CD14-positive monocyte (primary cell): ENCODE data around the gene PCGF3. TPM values are rescaled to one million over a fixed set of nuclear protein-coding genes. Genes with fewer than 3 reads are reported as not detected.

Experiments used
- DNase-seq, 3 donors: peaks; one replicate each; pipeline ENCODE4 v3.0.0-alpha.2; 2011 to 2022
- H2AFZ ChIP-seq: 2 replicates; pipeline ENCODE4 v1.6.0; 2012; ENCODE audit warnings: mild to moderate bottlenecking, low read depth, low read length, inconsistent platforms; ENCODE audit not compliant: insufficient read depth, poor library complexity, severe bottlenecking
- H3K27ac ChIP-seq, 2 donors: 1 replicate in 1 of 2; 2 replicates in 1 of 2; pipeline ENCODE4 v1.5.1; 2012 to 2013; ENCODE audit warnings: low read length in 2 of 2, control low read depth in 1 of 2, inconsistent platforms in 1 of 2, low read depth in 1 of 2, mild to moderate bottlenecking in 1 of 2
- H3K27me3 ChIP-seq, 2 donors: one replicate each; pipeline versions ENCODE4 v1.6.0 to v1.6.1; 2011 to 2013; ENCODE audit warnings: low read length in 2 of 2; ENCODE audit not compliant: control insufficient read depth in 2 of 2, insufficient read depth in 2 of 2
- H3K36me3 ChIP-seq, 2 donors: replicated peaks in 1 of 2; 1 replicate in 1 of 2; 2 replicates in 1 of 2; pipeline versions ENCODE4 v1.5.1 to v1.6.1; 2012 to 2013; ENCODE audit warnings: low read length in 2 of 2, control low read depth in 1 of 2, inconsistent platforms in 1 of 2, mild to moderate bottlenecking in 1 of 2; ENCODE audit not compliant: insufficient read depth in 2 of 2, control insufficient read depth in 1 of 2
- H3K4me1 ChIP-seq, 2 donors: 1 replicate in 1 of 2; 2 replicates in 1 of 2; pipeline versions ENCODE4 v1.5.1 to v1.6.1; 2012 to 2013; ENCODE audit warnings: low read length in 2 of 2, control low read depth in 1 of 2, inconsistent platforms in 1 of 2, mild to moderate bottlenecking in 1 of 2, moderate library complexity in 1 of 2; ENCODE audit not compliant: insufficient read depth in 2 of 2, control insufficient read depth in 1 of 2
- H3K4me2 ChIP-seq: replicated peaks from 2 replicates; pipeline ENCODE3; 2012; ENCODE audit warnings: low read length, moderate library complexity, mild to moderate bottlenecking; ENCODE audit not compliant: poor library complexity, severe bottlenecking; ENCODE audit errors: extremely low read depth
- H3K4me3 ChIP-seq, 3 experiments: fragments of 200-600 bp in 1 of 3; sonication (generic) in 1 of 3; replicated peaks in 1 of 3; 1 replicate in 2 of 3; 2 replicates in 1 of 3; pipeline ENCODE4 v1.5.1; 2011 to 2013; ENCODE audit warnings: low read length in 3 of 3, mild to moderate bottlenecking in 3 of 3, control low read depth in 2 of 3, low read depth in 2 of 3, inconsistent platforms in 1 of 3, moderate library complexity in 1 of 3
- H3K79me2 ChIP-seq: 2 replicates; pipeline ENCODE4 v1.6.0; 2012; ENCODE audit warnings: mild to moderate bottlenecking, control low read depth, inconsistent platforms, low read length, moderate library complexity; ENCODE audit not compliant: insufficient read depth
- H3K9ac ChIP-seq: 2 replicates; pipeline ENCODE4 v1.6.0; 2017; ENCODE audit warnings: low read length, mild to moderate bottlenecking; ENCODE audit not compliant: insufficient read depth, poor library complexity, severe bottlenecking
- H3K9me3 ChIP-seq, 2 donors: replicated peaks in 1 of 2; 1 replicate in 1 of 2; 2 replicates in 1 of 2; pipeline versions ENCODE4 v1.5.1 to v1.6.1; 2012 to 2013; ENCODE audit warnings: low read length in 2 of 2, control low read depth in 1 of 2; ENCODE audit not compliant: control insufficient read depth in 1 of 2, insufficient read depth in 1 of 2
- H4K20me1 ChIP-seq: 2 replicates; pipeline ENCODE4 v1.6.0; 2012; ENCODE audit warnings: mild to moderate bottlenecking, low read length, control low read depth, moderate library complexity; ENCODE audit not compliant: insufficient read depth
- H3K27ac Mint-ChIP-seq, 7 donors: one replicate each; pipeline ENCODE4 v1.8.0; 2020; ENCODE audit warnings: mild to moderate bottlenecking in 7 of 7, mixed read lengths in 7 of 7, moderate library complexity in 6 of 7, inconsistent platforms in 2 of 7
- H3K27me3 Mint-ChIP-seq, 3 donors: one replicate each; pipeline ENCODE4 v1.8.0; 2021 to 2022; ENCODE audit warnings: low read depth in 3 of 3, mild to moderate bottlenecking in 3 of 3, mixed read lengths in 3 of 3, moderate library complexity in 3 of 3, inconsistent platforms in 1 of 3
- H3K36me3 Mint-ChIP-seq, 2 donors: one replicate each; pipeline ENCODE4 v1.8.0; 2020; ENCODE audit warnings: mixed read lengths in 2 of 2, inconsistent platforms in 1 of 2, mild to moderate bottlenecking in 1 of 2
- H3K4me1 Mint-ChIP-seq: one replicate; pipeline ENCODE4 v1.8.0; 2020; ENCODE audit warnings: mild to moderate bottlenecking, mixed read lengths
- H3K4me3 Mint-ChIP-seq, 2 donors: one replicate each; pipeline ENCODE4 v1.8.0; 2020; ENCODE audit warnings: mild to moderate bottlenecking in 2 of 2, mixed read lengths in 2 of 2, moderate library complexity in 1 of 2
- H3K9me3 Mint-ChIP-seq, 7 donors: one replicate each; pipeline ENCODE4 v1.8.0; 2020 to 2022; ENCODE audit warnings: mixed read lengths in 7 of 7, mild to moderate bottlenecking in 6 of 7, moderate library complexity in 6 of 7, inconsistent platforms in 2 of 7
- WGBS: methylation state at CpG from one replicate; pipeline ENCODE4 v1.1.5; 2013; ENCODE audit warnings: missing lambda C conversion rate; ENCODE audit not compliant: insufficient coverage; 5-methylcytosine and 5-hydroxymethylcytosine counted together
- intact Hi-C, 2 donors: fragments of 100-400 bp; cut with micrococcal nuclease; formaldehyde crosslinking; loops; one replicate each; pipeline versions ENCODE4 v1.15.0 to v1.15.1; 2023
- polyA plus RNA-seq, 3 donors: library from polyadenylated mRNA; depleted of rRNA in 1 of 3; unstranded in 2 of 3; stranded (reverse) in 1 of 3; fragments of 300-500 nt in 2 of 3; fragments of >200 nt in 1 of 3; fragmentation: Illumina TruSeq in 2 of 3; gene quantifications; 1 replicate in 2 of 3; 2 replicates in 1 of 3; pipeline ENCODE4 v1.2.3, GENCODE V29; 2012 to 2021
- TF ChIP-seq, protein P1 (sequence below): fragments of 200-600 bp; IDR thresholded peaks from one replicate; pipeline ENCODE4 v1.8.0; 2022; ENCODE audit warnings: antibody characterized with exemption, mild to moderate bottlenecking

The PCGF3 gene
- polyA plus RNA-seq, 3 donors: 7.0 to 163 (median 8.3) TPM

- Mint-ChIP-seq H3K27ac (peak overlapping the region; percentile 89 to 97 (median 95)), H3K36me3 (no peaks in the 10 kb centered on the region), H3K27me3 (peaks cover 6 to 11% (median 9%) of the 10 kb centered on the region in 3 donors), H3K4me1 (peaks cover 22% of the 10 kb centered on the region), H3K4me3 (peak overlapping the region in 1 of 2 donors; percentile 78), H3K9me3 (peaks cover 0 to 3% (median 0%) of the 10 kb centered on the region in 7 donors)
- Histone ChIP-seq H4K20me1 (no peaks in the 10 kb centered on the region), H3K4me3 (peak overlapping the region in 1 of 3 experiments; percentile 41), H2AFZ (peak overlapping the region; percentile 32), H3K4me1 (peaks cover 24 to 32% of the 10 kb centered on the region in 2 donors), H3K9me3 (no peaks in the 10 kb centered on the region), H3K79me2 (peaks cover under 1% of the 10 kb centered on the region), H3K36me3 (no peaks in the 10 kb centered on the region), H3K4me2 (peak overlapping the region; percentile 57), H3K27ac (peak overlapping the region; percentile 78 to 79), H3K27me3 (no peaks in the 10 kb centered on the region), H3K9ac (no peak overlapping the region)
- DNase-seq: no peak
- 84% methylated on average over 8 of the region's 27 CpGs for WGBS
- intact Hi-C loops: loop anchor here in 1 of 2 donors (10.0 kb wide), 1 partner anchor 235 kb away; the partner anchor contains the start of genes GAK and TMEM175
- TF ChIP-seq, protein P1, sequence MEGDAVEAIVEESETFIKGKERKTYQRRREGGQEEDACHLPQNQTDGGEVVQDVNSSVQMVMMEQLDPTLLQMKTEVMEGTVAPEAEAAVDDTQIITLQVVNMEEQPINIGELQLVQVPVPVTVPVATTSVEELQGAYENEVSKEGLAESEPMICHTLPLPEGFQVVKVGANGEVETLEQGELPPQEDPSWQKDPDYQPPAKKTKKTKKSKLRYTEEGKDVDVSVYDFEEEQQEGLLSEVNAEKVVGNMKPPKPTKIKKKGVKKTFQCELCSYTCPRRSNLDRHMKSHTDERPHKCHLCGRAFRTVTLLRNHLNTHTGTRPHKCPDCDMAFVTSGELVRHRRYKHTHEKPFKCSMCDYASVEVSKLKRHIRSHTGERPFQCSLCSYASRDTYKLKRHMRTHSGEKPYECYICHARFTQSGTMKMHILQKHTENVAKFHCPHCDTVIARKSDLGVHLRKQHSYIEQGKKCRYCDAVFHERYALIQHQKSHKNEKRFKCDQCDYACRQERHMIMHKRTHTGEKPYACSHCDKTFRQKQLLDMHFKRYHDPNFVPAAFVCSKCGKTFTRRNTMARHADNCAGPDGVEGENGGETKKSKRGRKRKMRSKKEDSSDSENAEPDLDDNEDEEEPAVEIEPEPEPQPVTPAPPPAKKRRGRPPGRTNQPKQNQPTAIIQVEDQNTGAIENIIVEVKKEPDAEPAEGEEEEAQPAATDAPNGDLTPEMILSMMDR: no peak
Measured at GRCh38 chr4:699816-700580, 5.6 kb upstream of the PCGF3 start.

DNA sequence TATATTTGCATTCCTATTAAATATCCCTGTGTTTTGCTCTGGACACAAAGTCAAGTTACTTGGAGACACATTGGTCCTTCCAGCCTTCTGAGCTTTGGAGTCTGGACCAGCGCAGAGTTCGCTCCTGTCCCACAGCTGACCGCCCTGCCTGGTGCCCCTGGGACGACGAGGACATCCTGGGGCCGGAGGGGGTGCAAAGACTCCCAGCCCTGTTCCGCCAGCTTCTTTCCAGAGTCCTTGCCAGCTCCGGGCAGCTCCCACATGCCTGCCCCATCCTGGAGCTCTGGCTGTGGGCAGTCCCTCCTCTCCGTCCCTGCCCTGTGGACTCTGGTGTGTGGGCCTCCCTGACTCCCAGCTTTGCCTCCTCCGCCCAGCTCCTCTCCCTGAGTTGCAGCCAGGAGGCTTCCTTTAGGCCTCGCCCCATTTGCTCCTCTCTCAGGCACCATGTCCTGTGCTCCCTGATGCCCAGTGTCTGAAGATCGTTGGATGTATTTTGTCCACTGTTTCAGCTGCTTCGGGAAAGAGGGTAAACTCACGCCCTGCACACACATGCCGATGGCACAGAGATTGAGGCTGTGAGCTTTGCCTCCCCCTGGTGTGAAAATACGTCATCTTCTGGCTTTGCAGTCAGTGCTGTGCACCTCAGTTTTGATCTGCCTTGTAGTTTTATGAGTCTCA is 4.9 kb upstream of the PCGF3 start:
- Histone ChIP-seq H3K4me3 (no peak overlapping the region), H3K79me2 (peaks cover 6% of the 10 kb centered on the region), H3K27me3 (no peaks in the 10 kb centered on the region), H3K27ac (no peak overlapping the region), H3K4me1 (peaks cover 27 to 36% of the 10 kb centered on the region in 2 donors), H2AFZ (no peak overlapping the region), H3K36me3 (no peaks in the 10 kb centered on the region), H3K9ac (no peak overlapping the region), H3K9me3 (no peaks in the 10 kb centered on the region), H3K4me2 (no peak overlapping the region), H4K20me1 (no peaks in the 10 kb centered on the region)
- H3K27me3 Mint-ChIP-seq: peaks cover 2 to 10% (median 6%) of the 10 kb centered on the region in 3 donors
- peaks cover 22% of the 10 kb centered on the region for H3K4me1 Mint-ChIP-seq
- no peak overlapping the region for H3K4me3 Mint-ChIP-seq
- peak overlapping the region in 5 of 7 donors; percentile 12 to 96 (median 94) for H3K27ac Mint-ChIP-seq
- TF ChIP-seq, protein P1: no peak
- peaks cover 0 to 3% (median 0%) of the 10 kb centered on the region in 7 donors for H3K9me3 Mint-ChIP-seq
- H3K36me3 Mint-ChIP-seq: no peaks in the 10 kb centered on the region
- intact Hi-C loops: no loop called here
- WGBS: 95% methylated on average over 15 of the region's 16 CpGs
- DNase-seq: no peak
